Measurements from ENCODE around the gene ACAP3.

The ACAP3 gene

DNA sequence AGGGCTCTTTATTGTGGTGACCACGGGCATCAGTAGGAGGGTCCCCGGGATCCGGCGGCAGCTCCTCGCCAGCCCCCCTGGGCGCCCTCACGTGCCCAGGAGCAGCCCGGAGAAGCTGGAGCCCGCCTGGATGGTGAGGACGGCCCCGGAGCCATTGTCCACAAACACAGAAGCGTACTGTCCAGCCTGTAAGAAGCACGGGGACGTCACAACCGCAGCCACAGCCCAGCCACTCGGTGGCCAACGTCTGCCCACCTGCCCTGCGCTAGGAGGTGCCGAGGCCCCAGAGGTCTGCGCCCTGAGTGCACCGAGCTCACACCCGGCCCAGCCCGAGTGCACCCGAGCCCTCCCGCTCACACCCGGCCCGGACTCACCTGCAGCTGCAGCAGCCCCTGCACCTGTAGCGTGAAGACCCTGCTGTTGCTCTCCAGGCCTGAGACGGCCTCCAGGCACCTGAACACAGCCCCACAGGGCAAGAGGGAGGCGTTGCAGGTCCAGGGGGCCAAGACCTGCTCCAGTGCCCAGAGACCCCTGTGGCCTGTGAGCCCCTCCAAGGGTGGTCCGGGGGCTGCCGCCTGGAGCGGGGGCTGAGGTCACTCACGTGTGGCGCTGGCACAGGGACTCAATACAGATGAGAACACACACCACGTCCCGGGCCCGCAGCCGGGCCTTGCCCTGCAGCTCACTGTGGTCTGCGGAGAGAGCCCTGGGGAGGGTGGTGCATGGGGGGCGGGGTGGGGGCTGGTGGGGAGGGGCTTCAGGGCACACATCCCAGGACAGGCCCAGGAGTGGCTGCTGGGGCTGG lies 65.1 kb downstream of the ACAP3 start:
- no peak for DNase-seq
